OCI-LY3 (cell line): ENCODE data around the gene NRG2.

Source experiments
- H2AFZ ChIP-seq: fragments of 200-600, 300-600 bp; shearing (Covaris generic); 2 replicates; pipeline ENCODE4 v1.6.0; 2014; ENCODE audit warnings: antibody characterized with exemption, low read depth, low read length
- H3K27ac ChIP-seq: fragments of 200-600, 300-600 bp; sonication (generic); 2 replicates; pipeline ENCODE4 v1.5.1; 2014; ENCODE audit warnings: mild to moderate bottlenecking, low read length, moderate library complexity, mixed read lengths
- H3K27me3 ChIP-seq: fragments of 200-600, 300-600 bp; sonication (generic); 2 replicates; pipeline ENCODE4 v1.6.1; 2014; ENCODE audit warnings: low read depth, low read length, mixed read lengths
- H3K36me3 ChIP-seq: fragments of 200-600, 300-600 bp; sonication (generic); replicated peaks from 2 replicates; pipeline ENCODE3; 2014; ENCODE audit warnings: low read depth, low read length, mixed read lengths
- H3K4me1 ChIP-seq: fragments of 300-600, 200-600 bp; sonication (generic); 2 replicates; pipeline ENCODE4 v1.6.1; 2014; ENCODE audit warnings: low read length, mixed read lengths
- H3K4me2 ChIP-seq: fragments of 200-600, 300-600 bp; sonication (generic); 2 replicates; pipeline ENCODE4 v1.6.1; 2014; ENCODE audit warnings: low read length, mixed read lengths
- H3K4me3 ChIP-seq: fragments of 300-600, 200-600 bp; sonication (generic); 2 replicates; pipeline ENCODE4 v1.5.1; 2014; ENCODE audit warnings: antibody characterized with exemption, mild to moderate bottlenecking, low read length, moderate library complexity
- H3K79me2 ChIP-seq: fragments of 300-600, 200-600 bp; shearing (Covaris generic); 2 replicates; pipeline ENCODE4 v1.6.1; 2014; ENCODE audit warnings: mild to moderate bottlenecking, low read length, mixed read lengths
- H3K9ac ChIP-seq: fragments of 300-600, 200-600 bp; shearing (Covaris generic); 2 replicates; pipeline ENCODE4 v1.6.0; 2014; ENCODE audit warnings: mild to moderate bottlenecking, low read length, moderate library complexity
- H3K9me3 ChIP-seq: fragments of 200-600, 300-600 bp; shearing (Covaris generic); 2 replicates; pipeline ENCODE4 v1.6.1; 2014; ENCODE audit warnings: low read length, mixed read lengths; ENCODE audit not compliant: insufficient read depth
- H4K20me1 ChIP-seq: fragments of 200-600, 300-600 bp; sonication (generic); 2 replicates; pipeline ENCODE4 v1.6.1; 2016; ENCODE audit warnings: low read length, mixed read lengths; ENCODE audit not compliant: insufficient read depth
- EZH2phosphoT487 ChIP-seq: fragments of 200-600 bp; shearing (Covaris generic); IDR thresholded peaks from 2 replicates; pipeline ENCODE4 v1.6.1; 2018; ENCODE audit warnings: antibody characterized with exemption, mixed run types, low read depth
- TF ChIP-seq, protein P1 (sequence below): fragments of 200-600, 300-600 bp; sonication (generic); IDR thresholded peaks from 2 replicates; pipeline ENCODE4 v1.5.1; 2014; ENCODE audit warnings: antibody characterized with exemption, low read length, low read depth

The NRG2 gene

DNA sequence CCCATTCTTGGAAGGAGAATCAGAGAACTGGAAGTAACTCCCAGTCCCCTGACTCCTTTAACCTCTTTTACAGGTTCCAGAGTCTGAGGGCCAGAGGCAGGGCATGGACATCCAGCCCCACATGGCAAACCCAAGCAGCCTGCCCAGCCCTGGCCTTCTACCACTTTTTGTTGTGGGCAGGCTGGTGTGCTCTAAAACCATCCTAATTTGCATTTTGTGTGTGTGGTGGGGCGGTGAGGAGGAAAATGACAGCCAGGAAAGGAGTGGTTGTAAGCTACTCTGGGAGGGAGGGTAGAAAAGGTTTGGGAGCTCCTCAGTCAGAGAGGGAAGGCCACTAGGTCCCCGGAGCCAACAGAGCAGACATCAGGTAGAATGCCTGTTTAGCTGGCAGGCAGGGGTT lies 156.9 kb downstream of the NRG2 start:
- Histone ChIP-seq H3K4me2 (no peak overlapping the region), H3K9ac (no peak overlapping the region), H2AFZ (no peak overlapping the region), H3K27me3 (peaks cover 4% of the 10 kb centered on the region; the same call in 1 of the 2 replicates), H3K4me3 (no peak overlapping the region), H3K9me3 (no peaks in the 10 kb centered on the region), H3K79me2 (no peaks in the 10 kb centered on the region), H3K27ac (no peak overlapping the region), H3K4me1 (no peaks in the 10 kb centered on the region), H4K20me1 (no peaks in the 10 kb centered on the region), H3K36me3 (no peaks in the 10 kb centered on the region)
- TF ChIP-seq EZH2phosphoT487, result no peak
- TF ChIP-seq, protein P1, sequence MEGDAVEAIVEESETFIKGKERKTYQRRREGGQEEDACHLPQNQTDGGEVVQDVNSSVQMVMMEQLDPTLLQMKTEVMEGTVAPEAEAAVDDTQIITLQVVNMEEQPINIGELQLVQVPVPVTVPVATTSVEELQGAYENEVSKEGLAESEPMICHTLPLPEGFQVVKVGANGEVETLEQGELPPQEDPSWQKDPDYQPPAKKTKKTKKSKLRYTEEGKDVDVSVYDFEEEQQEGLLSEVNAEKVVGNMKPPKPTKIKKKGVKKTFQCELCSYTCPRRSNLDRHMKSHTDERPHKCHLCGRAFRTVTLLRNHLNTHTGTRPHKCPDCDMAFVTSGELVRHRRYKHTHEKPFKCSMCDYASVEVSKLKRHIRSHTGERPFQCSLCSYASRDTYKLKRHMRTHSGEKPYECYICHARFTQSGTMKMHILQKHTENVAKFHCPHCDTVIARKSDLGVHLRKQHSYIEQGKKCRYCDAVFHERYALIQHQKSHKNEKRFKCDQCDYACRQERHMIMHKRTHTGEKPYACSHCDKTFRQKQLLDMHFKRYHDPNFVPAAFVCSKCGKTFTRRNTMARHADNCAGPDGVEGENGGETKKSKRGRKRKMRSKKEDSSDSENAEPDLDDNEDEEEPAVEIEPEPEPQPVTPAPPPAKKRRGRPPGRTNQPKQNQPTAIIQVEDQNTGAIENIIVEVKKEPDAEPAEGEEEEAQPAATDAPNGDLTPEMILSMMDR, result no peak

DNA sequence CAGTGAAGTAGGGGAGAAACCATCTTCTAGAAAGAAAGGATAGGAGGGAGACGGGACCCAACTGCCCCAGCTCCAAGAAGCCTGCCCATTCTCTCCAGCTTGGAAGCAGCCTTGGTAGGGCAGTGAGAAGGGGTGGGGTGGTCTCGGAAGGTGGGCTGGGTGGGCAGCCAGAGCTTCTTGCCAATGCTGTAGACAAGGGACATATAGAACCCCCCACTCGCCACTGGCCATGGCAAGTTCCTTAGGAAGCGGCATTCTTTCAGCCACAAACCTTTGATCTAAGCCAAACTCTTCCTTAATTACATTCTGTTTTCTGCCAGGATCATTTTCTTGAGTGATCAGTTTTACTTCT lies 157.3 kb downstream of the NRG2 start:
- H3K27ac ChIP-seq, result no peak overlapping the region
- H3K4me2 ChIP-seq, result no peak overlapping the region
- no peak overlapping the region for H3K4me3 ChIP-seq
- no peak overlapping the region for H2AFZ ChIP-seq
- H3K9me3 ChIP-seq, result no peaks in the 10 kb centered on the region
- H3K36me3 ChIP-seq, result no peaks in the 10 kb centered on the region
- TF ChIP-seq EZH2phosphoT487, result no peak
- TF ChIP-seq, protein P1, result no peak
- no peaks in the 10 kb centered on the region for H3K79me2 ChIP-seq
- no peaks in the 10 kb centered on the region for H4K20me1 ChIP-seq
- no peak overlapping the region for H3K9ac ChIP-seq
- peaks cover under 1% of the 10 kb centered on the region; the same call in 1 of the 2 replicates for H3K27me3 ChIP-seq
- H3K4me1 ChIP-seq, result no peaks in the 10 kb centered on the region

DNA sequence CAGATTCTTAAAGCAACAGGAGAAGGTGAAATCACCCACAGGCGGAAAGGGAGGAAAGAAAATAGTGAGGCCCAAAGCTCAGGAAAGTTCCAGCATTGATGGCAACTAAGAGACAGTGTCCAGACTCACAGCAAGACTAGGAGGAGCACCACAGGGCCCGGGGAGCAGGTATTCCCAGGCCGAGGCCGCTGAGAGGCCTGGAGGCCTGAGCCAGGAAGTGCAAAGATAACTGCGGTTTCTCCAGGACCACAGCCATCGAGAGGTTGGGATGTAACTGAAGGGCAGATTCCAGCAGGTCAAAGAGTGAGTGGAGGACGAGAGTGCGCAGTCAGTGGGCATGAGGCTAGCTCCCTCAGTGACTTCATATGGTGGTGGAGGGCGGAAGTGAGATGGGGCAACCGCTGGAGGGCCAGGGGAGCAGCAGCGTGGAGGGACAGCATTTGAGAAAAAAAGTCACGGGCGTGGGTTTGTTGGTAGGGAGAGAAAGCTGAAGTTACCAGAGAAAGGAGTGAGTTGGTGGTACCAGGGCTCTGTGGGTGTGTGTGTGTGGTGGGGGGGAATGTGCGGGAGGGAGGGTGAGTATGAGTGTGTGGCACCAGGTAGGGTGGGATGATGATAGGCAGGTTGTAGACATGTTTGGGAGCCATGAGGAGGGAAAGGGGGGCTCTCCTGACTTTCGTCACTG lies 157.8 kb downstream of the NRG2 start:
- H3K4me3 ChIP-seq, result no peak overlapping the region
- no peak overlapping the region for H2AFZ ChIP-seq
- no peak overlapping the region for H3K27ac ChIP-seq
- H3K4me1 ChIP-seq, result no peaks in the 10 kb centered on the region
- no peaks in the 10 kb centered on the region for H3K27me3 ChIP-seq
- no peak overlapping the region for H3K4me2 ChIP-seq
- no peaks in the 10 kb centered on the region for H3K79me2 ChIP-seq
- no peaks in the 10 kb centered on the region for H4K20me1 ChIP-seq
- TF ChIP-seq, protein P1, result no peak
- TF ChIP-seq EZH2phosphoT487, result no peak
- no peak overlapping the region for H3K9ac ChIP-seq
- H3K9me3 ChIP-seq, result no peaks in the 10 kb centered on the region
- no peaks in the 10 kb centered on the region for H3K36me3 ChIP-seq

DNA sequence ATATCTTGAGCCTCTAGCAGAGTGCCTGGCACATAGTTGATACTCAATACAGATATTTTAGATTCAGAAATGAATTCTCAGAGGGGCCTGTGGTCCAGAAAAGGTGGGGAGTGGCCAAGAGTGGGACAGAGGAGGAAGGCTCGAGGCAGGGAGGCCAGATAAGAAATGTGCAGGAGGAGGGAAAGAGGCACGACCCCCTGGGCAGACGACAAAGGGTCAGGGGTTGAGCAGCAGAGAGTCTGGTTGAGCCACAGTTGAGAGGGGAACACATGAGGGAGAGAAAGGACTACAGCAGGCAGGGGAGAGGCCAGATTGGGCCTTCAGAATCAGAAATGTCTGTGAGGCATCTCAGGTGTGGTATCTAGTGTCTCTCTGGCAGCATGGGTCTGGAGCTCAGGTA lies 158.4 kb downstream of the NRG2 start:
- H3K9ac ChIP-seq, result no peak overlapping the region
- no peak overlapping the region for H3K4me2 ChIP-seq
- no peak overlapping the region for H2AFZ ChIP-seq
- no peaks in the 10 kb centered on the region for H3K4me1 ChIP-seq
- H3K4me3 ChIP-seq, result no peak overlapping the region
- no peaks in the 10 kb centered on the region for H3K27me3 ChIP-seq
- H3K27ac ChIP-seq, result no peak overlapping the region
- H3K9me3 ChIP-seq, result no peaks in the 10 kb centered on the region
- no peak for TF ChIP-seq EZH2phosphoT487
- TF ChIP-seq, protein P1, result no peak
- H4K20me1 ChIP-seq, result no peaks in the 10 kb centered on the region
- no peaks in the 10 kb centered on the region for H3K79me2 ChIP-seq
- H3K36me3 ChIP-seq, result no peaks in the 10 kb centered on the region
